ENCODE results near the gene SSC5D. TPM values are rescaled to one million over a fixed set of nuclear protein-coding genes. Genes with fewer than 3 reads are reported as not detected.

The SSC5D gene
- total RNA-seq, 1 donor from 2014 or later, result 46.8 TPM

DNA sequence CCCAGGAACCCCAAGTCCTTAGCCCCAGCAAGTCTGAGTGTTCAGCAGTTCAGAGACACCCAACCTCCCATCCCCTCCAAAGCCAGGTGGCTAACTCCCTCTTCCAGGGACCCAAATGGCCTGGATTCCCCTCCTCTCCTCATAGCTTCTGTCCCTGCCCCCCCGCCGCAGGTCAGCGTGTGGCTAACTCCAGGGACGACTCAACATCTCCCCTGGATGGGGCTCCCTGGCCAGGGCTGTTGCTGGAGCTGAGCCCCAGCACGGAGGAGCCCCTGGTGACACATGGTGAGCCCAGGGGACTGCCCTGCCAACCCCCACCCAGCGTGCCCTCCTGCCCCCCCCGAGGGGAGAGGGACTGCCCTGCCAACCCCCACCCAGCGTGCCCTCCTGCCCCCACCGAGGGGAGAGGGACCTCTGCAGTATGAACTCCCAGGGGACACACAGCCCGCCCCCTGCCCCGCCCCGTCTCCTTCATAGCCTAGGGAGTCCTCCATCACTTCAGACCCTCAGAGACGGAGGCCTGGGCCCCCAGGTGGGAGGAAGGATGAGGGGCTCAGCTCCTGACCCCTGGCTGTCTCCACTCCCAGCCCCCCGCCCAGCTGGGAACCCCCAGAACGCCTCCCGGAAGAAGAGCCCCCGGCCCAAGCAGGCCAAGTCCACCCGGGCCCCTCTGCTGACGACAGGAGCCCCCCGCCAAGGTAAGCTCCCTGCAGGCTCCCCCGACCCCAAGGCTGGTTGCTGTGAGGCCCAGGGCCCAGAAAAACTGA lies 1.7 kb downstream of the SSC5D start:
- Histone ChIP-seq H2AFZ (ENCODE audit: low read depth, low read length) (no peak overlapping the region), H3K27ac (ENCODE audit: low read depth, low read length) (no peak overlapping the region), H3K4me2 (ENCODE audit: low read length) (peak overlapping the region; percentile 85), H3K9ac (ENCODE audit: low read length) (peak overlapping the region; percentile 18), H3K27me3 (ENCODE audit: insufficient read depth, low read length) (no peaks in the 10 kb centered on the region), H3K4me1 (ENCODE audit: insufficient read depth, low read length) (peaks cover 60% of the 10 kb centered on the region), H3K36me3 (ENCODE audit: insufficient read depth, low read length) (no peaks in the 10 kb centered on the region), H3K9me3 (ENCODE audit: insufficient read depth, low read depth, low read length) (no peaks in the 10 kb centered on the region), H3K4me3 (ENCODE audit: insufficient read depth, low read depth, low read length) (no peak overlapping the region), H3K79me2 (ENCODE audit: insufficient read depth, low read length) (peaks cover 14% of the 10 kb centered on the region), H4K20me1 (ENCODE audit: insufficient read depth, low read length) (no peaks in the 10 kb centered on the region)
- H3K4me3 Mint-ChIP-seq (ENCODE audit: unreplicated experiment), result no peak overlapping the region
- H3K27me3 Mint-ChIP-seq (ENCODE audit: low read depth, unreplicated experiment), result no peaks in the 10 kb centered on the region
- no peak for FAIRE-seq
- H3K36me3 Mint-ChIP-seq (ENCODE audit: low read depth, unreplicated experiment), result peaks cover 5% of the 10 kb centered on the region
- DNase-seq (ENCODE audit: low read depth), result no peak
- peaks cover 24% of the 10 kb centered on the region for H3K4me1 Mint-ChIP-seq (ENCODE audit: low read depth, unreplicated experiment)
- H3K27ac Mint-ChIP-seq (ENCODE audit: unreplicated experiment), result no peak overlapping the region
- TF ChIP-seq, protein P1, sequence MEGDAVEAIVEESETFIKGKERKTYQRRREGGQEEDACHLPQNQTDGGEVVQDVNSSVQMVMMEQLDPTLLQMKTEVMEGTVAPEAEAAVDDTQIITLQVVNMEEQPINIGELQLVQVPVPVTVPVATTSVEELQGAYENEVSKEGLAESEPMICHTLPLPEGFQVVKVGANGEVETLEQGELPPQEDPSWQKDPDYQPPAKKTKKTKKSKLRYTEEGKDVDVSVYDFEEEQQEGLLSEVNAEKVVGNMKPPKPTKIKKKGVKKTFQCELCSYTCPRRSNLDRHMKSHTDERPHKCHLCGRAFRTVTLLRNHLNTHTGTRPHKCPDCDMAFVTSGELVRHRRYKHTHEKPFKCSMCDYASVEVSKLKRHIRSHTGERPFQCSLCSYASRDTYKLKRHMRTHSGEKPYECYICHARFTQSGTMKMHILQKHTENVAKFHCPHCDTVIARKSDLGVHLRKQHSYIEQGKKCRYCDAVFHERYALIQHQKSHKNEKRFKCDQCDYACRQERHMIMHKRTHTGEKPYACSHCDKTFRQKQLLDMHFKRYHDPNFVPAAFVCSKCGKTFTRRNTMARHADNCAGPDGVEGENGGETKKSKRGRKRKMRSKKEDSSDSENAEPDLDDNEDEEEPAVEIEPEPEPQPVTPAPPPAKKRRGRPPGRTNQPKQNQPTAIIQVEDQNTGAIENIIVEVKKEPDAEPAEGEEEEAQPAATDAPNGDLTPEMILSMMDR (IDR thresholded peaks at IDR 0.05; ENCODE audit: insufficient read depth, low read depth, low read length), result no peak
- no peak for TF ChIP-seq EZH2 (IDR thresholded peaks at IDR 0.05; ENCODE audit: insufficient read depth, low read length)
- no peaks in the 10 kb centered on the region for H3K9me3 Mint-ChIP-seq (ENCODE audit: unreplicated experiment)

DNA sequence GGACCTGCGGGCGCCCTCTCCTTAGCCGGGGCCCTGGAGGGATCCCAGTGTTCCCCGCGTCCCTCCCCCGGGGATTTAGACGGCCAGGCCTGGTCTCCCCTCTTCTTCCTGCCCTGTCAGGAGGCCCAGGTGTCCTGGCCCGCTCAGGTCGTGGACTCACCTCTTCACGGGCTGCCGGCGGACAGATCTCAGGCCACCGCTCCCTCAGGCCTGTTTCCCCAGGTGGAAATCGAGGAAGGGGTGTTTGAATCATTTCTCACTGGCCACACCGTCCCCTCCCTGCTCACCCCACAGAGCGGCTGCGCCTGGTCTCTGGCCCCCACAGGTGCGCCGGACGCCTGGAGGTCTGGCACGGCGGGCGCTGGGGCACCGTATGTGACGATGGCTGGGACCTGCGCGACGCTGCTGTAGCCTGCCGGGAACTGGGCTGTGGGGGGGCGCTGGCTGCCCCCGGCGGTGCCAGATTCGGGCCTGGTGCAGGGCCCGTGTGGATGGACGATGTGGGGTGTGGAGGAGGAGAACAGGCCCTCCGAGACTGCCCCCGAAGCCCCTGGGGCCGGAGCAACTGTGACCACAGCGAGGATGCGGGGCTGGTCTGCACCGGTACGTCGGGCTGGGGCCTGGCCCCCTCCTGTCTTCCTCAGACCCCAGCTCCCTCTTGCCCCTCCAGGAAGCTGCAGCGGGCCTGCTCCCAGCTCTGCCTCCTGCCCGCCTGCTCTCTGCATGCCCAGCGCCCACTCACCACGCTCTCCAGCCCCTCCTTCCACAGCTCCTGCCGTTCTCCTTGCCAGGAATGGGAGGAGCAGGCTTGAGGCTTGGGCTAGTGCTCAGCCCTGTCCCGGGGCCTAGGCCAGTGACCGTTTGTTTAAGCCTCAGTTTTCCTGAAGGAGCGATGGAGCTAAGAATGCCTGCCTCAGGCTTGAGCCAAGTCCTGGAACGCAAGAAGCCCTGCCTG lies 2.5 kb downstream of the SSC5D start:
- no peak for TF ChIP-seq EZH2 (IDR thresholded peaks at IDR 0.05; ENCODE audit: insufficient read depth, low read length)
- TF ChIP-seq, protein P1 (IDR thresholded peaks at IDR 0.05; ENCODE audit: insufficient read depth, low read depth, low read length), result no peak
- H3K27me3 ChIP-seq (ENCODE audit: insufficient read depth, low read length), result no peaks in the 10 kb centered on the region
- H3K4me2 ChIP-seq (ENCODE audit: low read length), result no peak overlapping the region
- no peak overlapping the region for H3K27ac ChIP-seq (ENCODE audit: low read depth, low read length)
- DNase-seq (ENCODE audit: low read depth) (no peak), FAIRE-seq (no peak)
- no peak overlapping the region for H3K27ac Mint-ChIP-seq (ENCODE audit: unreplicated experiment)
- no peaks in the 10 kb centered on the region for H3K9me3 Mint-ChIP-seq (ENCODE audit: unreplicated experiment)
- H3K27me3 Mint-ChIP-seq (ENCODE audit: low read depth, unreplicated experiment), result no peaks in the 10 kb centered on the region
- H3K4me3 Mint-ChIP-seq (ENCODE audit: unreplicated experiment), result no peak overlapping the region
- H3K79me2 ChIP-seq (ENCODE audit: insufficient read depth, low read length), result peaks cover 5% of the 10 kb centered on the region
- no peaks in the 10 kb centered on the region for H3K9me3 ChIP-seq (ENCODE audit: insufficient read depth, low read depth, low read length)
- no peaks in the 10 kb centered on the region for H3K36me3 ChIP-seq (ENCODE audit: insufficient read depth, low read length)
- H3K9ac ChIP-seq (ENCODE audit: low read length), result no peak overlapping the region
- no peak overlapping the region for H3K4me3 ChIP-seq (ENCODE audit: insufficient read depth, low read depth, low read length)
- H3K4me1 Mint-ChIP-seq (ENCODE audit: low read depth, unreplicated experiment), result peaks cover 24% of the 10 kb centered on the region
- H2AFZ ChIP-seq (ENCODE audit: low read depth, low read length), result no peak overlapping the region
- H3K36me3 Mint-ChIP-seq (ENCODE audit: low read depth, unreplicated experiment), result peaks cover 5% of the 10 kb centered on the region
- H4K20me1 ChIP-seq (ENCODE audit: insufficient read depth, low read length), result no peaks in the 10 kb centered on the region
- H3K4me1 ChIP-seq (ENCODE audit: insufficient read depth, low read length), result peaks cover 55% of the 10 kb centered on the region
